CD4-positive, alpha-beta T cell (primary cell): ENCODE data around the gene DENND1B. TPM values are rescaled to one million over a fixed set of nuclear protein-coding genes. Genes with fewer than 3 reads are reported as not detected.

Source experiments
- ATAC-seq: fragments of 200-7000 bp; cut with Tn5 transposase; one replicate; pipeline ENCODE4 v1.10.0; 2022; ENCODE audit warnings: mild to moderate bottlenecking; ENCODE audit not compliant: poor library complexity
- CTCF ChIA-PET: fragments of 350-600 bp; sonication (Branson Sonifier 250); formaldehyde crosslinking; loops from one replicate; lab custom pipeline; 2021; ENCODE audit warnings: antibody characterized with exemption, inconsistent platforms; lab: Charles Lee
- POLR2A ChIA-PET: fragments of 350-600 bp; sonication (Branson Sonifier 250); formaldehyde crosslinking; loops from one replicate; lab custom pipeline; 2021; ENCODE audit warnings: antibody characterized with exemption, inconsistent platforms; lab: Charles Lee
- DNase-seq, 14 experiments: peaks; one replicate each; pipeline ENCODE4 v3.0.0-alpha.2; 2013 to 2020; ENCODE audit warnings: mixed read lengths in 2 of 14
- H3K27ac ChIP-seq, 2 donors: one replicate each; pipeline versions ENCODE4 v1.5.1 to v1.7.0; 2013; ENCODE audit warnings: low read length in 2 of 2, low read depth in 1 of 2, mild to moderate bottlenecking in 1 of 2
- H3K27me3 ChIP-seq, 2 experiments: 1 replicate in 1 of 2; 2 replicates in 1 of 2; pipeline versions ENCODE4 v1.6.1 to v1.7.0; 2013; ENCODE audit warnings: low read length in 2 of 2, control low read depth in 1 of 2, mild to moderate bottlenecking in 1 of 2, moderate library complexity in 1 of 2; ENCODE audit not compliant: insufficient read depth in 2 of 2, control insufficient read depth in 1 of 2
- H3K36me3 ChIP-seq: one replicate; pipeline ENCODE4 v1.6.1; 2013; ENCODE audit warnings: low read length, control low read depth; ENCODE audit not compliant: insufficient read depth
- H3K4me1 ChIP-seq: one replicate; pipeline ENCODE4 v1.6.1; 2013; ENCODE audit warnings: low read length, control low read depth; ENCODE audit not compliant: insufficient read depth
- H3K4me3 ChIP-seq: one replicate; pipeline ENCODE4 v1.5.1; 2013; ENCODE audit warnings: mild to moderate bottlenecking, low read length, moderate library complexity
- H3K9me3 ChIP-seq, 2 experiments: 1 replicate in 1 of 2; 2 replicates in 1 of 2; pipeline versions ENCODE4 v1.6.1 to v1.7.0; 2013; ENCODE audit warnings: low read length in 2 of 2, mild to moderate bottlenecking in 2 of 2, control low read depth in 1 of 2, moderate library complexity in 1 of 2; ENCODE audit not compliant: control insufficient read depth in 1 of 2, insufficient read depth in 1 of 2
- H3K27ac Mint-ChIP-seq: one replicate; pipeline ENCODE4 v1.8.0; 2020; ENCODE audit warnings: mixed read lengths
- H3K27me3 Mint-ChIP-seq: one replicate; pipeline ENCODE4 v1.8.0; 2021; ENCODE audit warnings: mixed read lengths
- H3K36me3 Mint-ChIP-seq: one replicate; pipeline ENCODE4 v1.8.0; 2021; ENCODE audit warnings: low read depth, mixed read lengths
- H3K4me1 Mint-ChIP-seq: one replicate; pipeline ENCODE4 v1.8.0; 2021; ENCODE audit warnings: low read depth, mixed read lengths
- H3K4me3 Mint-ChIP-seq: one replicate; pipeline ENCODE4 v1.8.0; 2020; ENCODE audit warnings: mild to moderate bottlenecking, mixed read lengths
- H3K9me3 Mint-ChIP-seq: one replicate; pipeline ENCODE4 v1.8.0; 2020; ENCODE audit warnings: mixed read lengths
- intact Hi-C, 2 experiments: fragments of 100-400 bp; cut with DNase I in 1 of 2; cut with micrococcal nuclease in 1 of 2; formaldehyde crosslinking; loops; one replicate each; pipeline versions ENCODE4 v1.15.1 to v1.9.0; 2023 to 2025; cut with DNase I, micrococcal nuclease
- total RNA-seq, 174 experiments: library from RNA in 2 of 174; stranded (reverse) in 2 of 174; gene quantifications; one replicate each; pipeline ENCODE4 v1.2.3 and lab custom pipeline; 2021 to 2026
- TF ChIP-seq, protein P1 (sequence below): fragments of 200-600 bp; IDR thresholded peaks from one replicate; pipeline ENCODE4 v1.8.0; 2022; ENCODE audit warnings: antibody characterized with exemption, mild to moderate bottlenecking

DENND1B gene
- total RNA-seq, 2 experiments from 2014 or later: 23.9 to 26.5 TPM

DNA sequence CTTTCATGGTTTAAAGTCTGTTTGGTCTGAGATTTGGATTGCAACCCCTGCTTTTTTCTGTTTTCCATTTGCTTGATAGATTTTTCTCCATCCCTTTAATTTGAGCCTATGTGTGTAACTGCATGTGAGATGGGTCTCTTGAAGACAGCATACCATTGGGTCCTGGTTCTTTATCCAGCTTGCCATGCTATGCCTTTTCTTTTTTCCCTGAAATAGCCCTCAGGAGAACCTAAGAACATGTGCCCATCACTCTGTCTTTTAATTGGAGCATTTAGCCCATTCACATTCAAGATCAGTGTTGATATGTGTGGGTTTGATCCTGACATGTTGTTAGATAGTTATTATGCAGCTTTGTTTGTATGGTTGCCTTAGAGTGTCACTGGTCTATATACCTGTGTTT lies 21.7 kb upstream of the DENND1B start:
- intact Hi-C loops: no loop called here
- H3K36me3 Mint-ChIP-seq: peaks cover 22% of the 10 kb centered on the region

DNA sequence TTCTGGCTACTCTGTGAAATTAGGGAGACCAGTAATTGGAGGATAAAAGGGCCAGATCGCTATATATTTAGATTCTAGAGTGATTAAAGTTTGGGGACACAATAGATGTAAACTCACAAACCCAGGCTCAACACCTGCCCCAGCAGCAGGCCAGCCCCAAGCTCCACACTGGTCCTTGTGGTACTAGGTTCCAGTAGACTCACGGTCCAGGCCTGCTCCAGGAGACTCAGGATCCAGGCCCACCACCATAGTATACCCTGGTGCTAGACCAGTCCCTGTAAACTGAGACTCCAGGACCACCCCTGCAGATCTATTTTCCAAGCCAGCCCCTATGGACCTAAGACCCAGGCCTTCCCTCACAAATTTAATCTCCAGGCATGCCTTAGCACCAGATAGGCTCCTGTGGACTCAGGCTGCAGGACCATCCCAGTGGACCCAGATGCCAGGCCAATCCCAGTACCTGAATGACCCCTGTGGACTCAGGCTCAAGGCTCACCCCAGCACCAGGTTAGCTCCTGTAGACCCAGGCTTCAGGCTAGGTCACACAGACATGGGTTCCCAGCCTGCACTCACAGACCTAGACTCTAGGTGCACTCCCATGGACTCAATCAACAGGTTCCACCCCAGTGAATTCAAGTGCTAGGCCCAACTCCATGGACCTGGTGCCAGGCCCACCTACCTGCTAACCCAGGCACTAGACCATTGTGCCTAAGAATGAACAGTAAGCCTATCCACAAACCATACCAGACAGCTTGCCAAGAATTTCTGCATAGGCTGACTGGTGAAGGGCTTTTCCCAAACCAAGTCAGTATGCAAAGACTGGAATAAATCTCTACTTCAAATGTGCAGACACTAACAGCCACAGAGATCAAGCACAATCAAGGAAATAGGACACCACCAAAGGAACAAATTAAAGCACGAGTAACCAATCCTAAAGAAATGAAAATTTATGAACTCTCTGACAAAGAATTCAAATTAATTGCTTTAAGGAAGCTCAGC lies 13.8 kb upstream of the DENND1B start:
- no peaks in the 10 kb centered on the region for H3K4me1 ChIP-seq
- Mint-ChIP-seq H3K27me3 (no peaks in the 10 kb centered on the region), H3K27ac (no peak overlapping the region), H3K4me3 (no peak overlapping the region), H3K9me3 (no peaks in the 10 kb centered on the region), H3K4me1 (no peaks in the 10 kb centered on the region), H3K36me3 (no peaks in the 10 kb centered on the region)
- ChIA-PET CTCF (no interaction called here), POLR2A (no interaction called here)
- H3K36me3 ChIP-seq: no peaks in the 10 kb centered on the region
- DNase-seq (no peak), ATAC-seq (no peak)
- no peak overlapping the region for H3K27ac ChIP-seq
- peaks cover 0 to 5% of the 10 kb centered on the region in 2 experiments for H3K9me3 ChIP-seq
- intact Hi-C loops: loop anchor here in 1 of 2 experiments (5.0 kb wide), 1 partner anchor 42 kb away; no protein-coding TSS in a partner anchor
- H3K27me3 ChIP-seq: no peaks in the 10 kb centered on the region
- TF ChIP-seq, protein P1, sequence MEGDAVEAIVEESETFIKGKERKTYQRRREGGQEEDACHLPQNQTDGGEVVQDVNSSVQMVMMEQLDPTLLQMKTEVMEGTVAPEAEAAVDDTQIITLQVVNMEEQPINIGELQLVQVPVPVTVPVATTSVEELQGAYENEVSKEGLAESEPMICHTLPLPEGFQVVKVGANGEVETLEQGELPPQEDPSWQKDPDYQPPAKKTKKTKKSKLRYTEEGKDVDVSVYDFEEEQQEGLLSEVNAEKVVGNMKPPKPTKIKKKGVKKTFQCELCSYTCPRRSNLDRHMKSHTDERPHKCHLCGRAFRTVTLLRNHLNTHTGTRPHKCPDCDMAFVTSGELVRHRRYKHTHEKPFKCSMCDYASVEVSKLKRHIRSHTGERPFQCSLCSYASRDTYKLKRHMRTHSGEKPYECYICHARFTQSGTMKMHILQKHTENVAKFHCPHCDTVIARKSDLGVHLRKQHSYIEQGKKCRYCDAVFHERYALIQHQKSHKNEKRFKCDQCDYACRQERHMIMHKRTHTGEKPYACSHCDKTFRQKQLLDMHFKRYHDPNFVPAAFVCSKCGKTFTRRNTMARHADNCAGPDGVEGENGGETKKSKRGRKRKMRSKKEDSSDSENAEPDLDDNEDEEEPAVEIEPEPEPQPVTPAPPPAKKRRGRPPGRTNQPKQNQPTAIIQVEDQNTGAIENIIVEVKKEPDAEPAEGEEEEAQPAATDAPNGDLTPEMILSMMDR: no peak
- no peak overlapping the region for H3K4me3 ChIP-seq

More for the DNA sequence above, 21.7 kb upstream of the DENND1B start:
- no peak overlapping the region for H3K4me3 Mint-ChIP-seq
- H3K9me3 ChIP-seq: peaks cover 26 to 29% of the 10 kb centered on the region in 2 experiments
- CTCF ChIA-PET: no interaction called here
- TF ChIP-seq, protein P1: no peak
- POLR2A ChIA-PET: no interaction called here
- H3K27ac ChIP-seq: no peak overlapping the region
- no peak for ATAC-seq
- DNase-seq: no peak
- no peaks in the 10 kb centered on the region for H3K27me3 Mint-ChIP-seq
- no peaks in the 10 kb centered on the region for H3K36me3 ChIP-seq
- no peak overlapping the region for H3K27ac Mint-ChIP-seq
- H3K4me1 Mint-ChIP-seq: no peaks in the 10 kb centered on the region
- H3K4me1 ChIP-seq: no peaks in the 10 kb centered on the region
- H3K4me3 ChIP-seq: no peak overlapping the region
- H3K9me3 Mint-ChIP-seq: peaks cover 16% of the 10 kb centered on the region
- peaks cover 0 to 2% of the 10 kb centered on the region in 2 experiments for H3K27me3 ChIP-seq

DNA sequence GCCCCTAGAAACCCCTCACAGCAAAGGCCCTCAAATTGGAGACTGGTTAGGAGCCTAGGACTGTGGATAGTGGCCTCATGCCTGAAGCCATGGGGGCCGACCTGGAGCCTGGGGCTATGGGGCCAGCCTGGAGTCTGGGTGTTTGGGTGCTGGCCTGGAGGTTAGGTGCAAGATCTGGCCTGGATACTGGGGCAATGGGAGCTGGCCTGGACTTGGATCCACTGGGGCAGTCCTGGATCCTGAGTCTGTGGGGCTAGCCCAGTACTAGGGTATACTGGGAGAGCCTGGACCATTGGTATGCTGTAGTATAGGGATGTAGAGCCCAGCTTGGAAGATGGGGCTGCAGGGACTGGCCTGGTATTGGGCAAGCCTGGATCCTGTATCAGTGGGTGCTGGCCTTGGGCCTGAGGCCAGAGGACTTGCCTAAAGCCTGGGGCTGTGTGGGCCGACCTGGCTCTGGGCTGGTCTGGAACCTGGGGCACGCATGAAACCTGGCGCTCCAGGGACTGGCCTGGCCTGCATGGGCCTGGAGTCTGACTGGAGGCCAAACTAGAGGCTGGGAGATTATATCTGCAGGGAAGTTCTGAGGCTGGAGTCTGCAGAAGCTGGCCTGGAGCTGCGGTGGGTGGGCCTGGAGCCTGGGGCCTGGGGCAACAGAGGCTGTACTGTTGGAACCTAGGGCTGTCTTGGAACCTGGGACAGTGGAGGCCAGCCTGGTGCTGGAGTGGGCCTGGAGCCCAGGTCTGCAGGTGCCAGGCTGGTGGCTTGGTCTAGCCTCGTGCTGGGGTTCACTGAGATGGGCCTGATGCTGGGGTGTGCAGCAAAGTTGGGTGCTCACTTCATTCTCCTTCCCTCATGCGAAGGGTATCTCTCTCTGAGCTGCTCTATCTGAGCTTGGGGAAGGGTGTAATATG lies 12.6 kb upstream of the DENND1B start:
- no peaks in the 10 kb centered on the region for H3K4me1 Mint-ChIP-seq
- Histone ChIP-seq H3K27me3 (no peaks in the 10 kb centered on the region), H3K4me1 (no peaks in the 10 kb centered on the region), H3K36me3 (no peaks in the 10 kb centered on the region), H3K4me3 (no peak overlapping the region), H3K9me3 (peaks cover 0 to 5% of the 10 kb centered on the region in 2 experiments), H3K27ac (no peak overlapping the region)
- intact Hi-C loops: loop anchor here in 1 of 2 experiments (2.0 to 5.0 kb wide), 2 partner anchors 25 to 41 kb away; no protein-coding TSS in a partner anchor
- no peak for ATAC-seq
- ChIA-PET POLR2A (no interaction called here), CTCF (no interaction called here)
- no peak overlapping the region for H3K27ac Mint-ChIP-seq
- no peaks in the 10 kb centered on the region for H3K27me3 Mint-ChIP-seq
- H3K9me3 Mint-ChIP-seq: no peaks in the 10 kb centered on the region
- TF ChIP-seq, protein P1: no peak
- H3K4me3 Mint-ChIP-seq: no peak overlapping the region
- no peak for DNase-seq
- no peaks in the 10 kb centered on the region for H3K36me3 Mint-ChIP-seq
